ENCODE results near the gene NBAS.

DNA sequence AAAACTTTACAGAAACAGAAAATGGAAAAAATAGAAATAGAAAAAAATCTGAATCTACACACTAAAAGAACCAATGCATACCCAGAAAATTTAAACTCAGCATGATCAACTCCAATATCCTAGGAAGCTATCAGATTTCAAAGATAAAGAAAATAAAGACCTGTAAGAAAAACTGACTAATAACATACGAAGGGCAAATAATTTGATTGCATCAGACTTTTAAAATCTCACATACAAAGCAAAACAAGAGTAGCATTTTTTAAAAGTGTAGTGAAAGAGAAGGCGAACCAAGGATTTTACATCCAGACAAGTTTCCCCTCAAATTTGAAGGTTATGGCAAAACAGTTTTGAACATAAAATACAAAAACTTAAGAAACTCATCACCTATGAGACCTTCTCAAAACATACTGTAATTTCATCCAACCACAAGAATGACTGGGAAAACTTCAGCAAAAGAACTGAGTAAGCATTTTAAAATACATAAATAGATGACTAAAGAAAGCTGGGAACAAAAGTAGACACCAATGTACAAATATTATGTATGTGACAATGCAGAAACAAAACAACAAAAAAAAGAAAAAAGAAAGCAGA is 54.8 kb downstream of the NBAS start:
- TF ChIP-seq CTCF (IDR thresholded peaks at IDR 0.05; ENCODE audit: low read depth, low read length) (no peak), EZH2phosphoT487 (IDR thresholded peaks at IDR 0.05; ENCODE audit: low read depth) (no peak)
